ENCODE results near the gene CHD1L. TPM values are rescaled to one million over a fixed set of nuclear protein-coding genes. Genes with fewer than 3 reads are reported as not detected.

Gene CHD1L
- total RNA-seq, 1 donor from 2014 or later, result 30.3 TPM

- no peak for DNase-seq (ENCODE audit: extremely low spot score, unreplicated experiment)
- Mint-ChIP-seq H3K9me3 (ENCODE audit: unreplicated experiment) (no peaks in the 10 kb centered on the region), H3K4me1 (ENCODE audit: unreplicated experiment) (no peaks in the 10 kb centered on the region), H3K36me3 (ENCODE audit: unreplicated experiment) (no peaks in the 10 kb centered on the region), H3K27ac (ENCODE audit: unreplicated experiment) (no peak overlapping the region), H3K27me3 (ENCODE audit: unreplicated experiment) (peaks cover 18% of the 10 kb centered on the region), H3K4me3 (ENCODE audit: unreplicated experiment) (no peak overlapping the region)
- TF ChIP-seq, protein P1, sequence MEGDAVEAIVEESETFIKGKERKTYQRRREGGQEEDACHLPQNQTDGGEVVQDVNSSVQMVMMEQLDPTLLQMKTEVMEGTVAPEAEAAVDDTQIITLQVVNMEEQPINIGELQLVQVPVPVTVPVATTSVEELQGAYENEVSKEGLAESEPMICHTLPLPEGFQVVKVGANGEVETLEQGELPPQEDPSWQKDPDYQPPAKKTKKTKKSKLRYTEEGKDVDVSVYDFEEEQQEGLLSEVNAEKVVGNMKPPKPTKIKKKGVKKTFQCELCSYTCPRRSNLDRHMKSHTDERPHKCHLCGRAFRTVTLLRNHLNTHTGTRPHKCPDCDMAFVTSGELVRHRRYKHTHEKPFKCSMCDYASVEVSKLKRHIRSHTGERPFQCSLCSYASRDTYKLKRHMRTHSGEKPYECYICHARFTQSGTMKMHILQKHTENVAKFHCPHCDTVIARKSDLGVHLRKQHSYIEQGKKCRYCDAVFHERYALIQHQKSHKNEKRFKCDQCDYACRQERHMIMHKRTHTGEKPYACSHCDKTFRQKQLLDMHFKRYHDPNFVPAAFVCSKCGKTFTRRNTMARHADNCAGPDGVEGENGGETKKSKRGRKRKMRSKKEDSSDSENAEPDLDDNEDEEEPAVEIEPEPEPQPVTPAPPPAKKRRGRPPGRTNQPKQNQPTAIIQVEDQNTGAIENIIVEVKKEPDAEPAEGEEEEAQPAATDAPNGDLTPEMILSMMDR (IDR thresholded peaks at IDR 0.05), result no peak
These were observed 6.7 kb upstream of the CHD1L start for GRCh38 chr1:147235822-147236221.

- H3K27me3 Mint-ChIP-seq (ENCODE audit: unreplicated experiment), result peaks cover 12% of the 10 kb centered on the region
- TF ChIP-seq, protein P1 (IDR thresholded peaks at IDR 0.05), result no peak
- H3K9me3 Mint-ChIP-seq (ENCODE audit: unreplicated experiment), result no peaks in the 10 kb centered on the region
- no peak overlapping the region for H3K4me3 Mint-ChIP-seq (ENCODE audit: unreplicated experiment)
- H3K4me1 Mint-ChIP-seq (ENCODE audit: unreplicated experiment), result no peaks in the 10 kb centered on the region
- no peak for DNase-seq (ENCODE audit: extremely low spot score, unreplicated experiment)
- no peaks in the 10 kb centered on the region for H3K36me3 Mint-ChIP-seq (ENCODE audit: unreplicated experiment)
- H3K27ac Mint-ChIP-seq (ENCODE audit: unreplicated experiment), result no peak overlapping the region
These were observed 6.0 kb upstream of the CHD1L start for GRCh38 chr1:147236448-147236847.

DNA sequence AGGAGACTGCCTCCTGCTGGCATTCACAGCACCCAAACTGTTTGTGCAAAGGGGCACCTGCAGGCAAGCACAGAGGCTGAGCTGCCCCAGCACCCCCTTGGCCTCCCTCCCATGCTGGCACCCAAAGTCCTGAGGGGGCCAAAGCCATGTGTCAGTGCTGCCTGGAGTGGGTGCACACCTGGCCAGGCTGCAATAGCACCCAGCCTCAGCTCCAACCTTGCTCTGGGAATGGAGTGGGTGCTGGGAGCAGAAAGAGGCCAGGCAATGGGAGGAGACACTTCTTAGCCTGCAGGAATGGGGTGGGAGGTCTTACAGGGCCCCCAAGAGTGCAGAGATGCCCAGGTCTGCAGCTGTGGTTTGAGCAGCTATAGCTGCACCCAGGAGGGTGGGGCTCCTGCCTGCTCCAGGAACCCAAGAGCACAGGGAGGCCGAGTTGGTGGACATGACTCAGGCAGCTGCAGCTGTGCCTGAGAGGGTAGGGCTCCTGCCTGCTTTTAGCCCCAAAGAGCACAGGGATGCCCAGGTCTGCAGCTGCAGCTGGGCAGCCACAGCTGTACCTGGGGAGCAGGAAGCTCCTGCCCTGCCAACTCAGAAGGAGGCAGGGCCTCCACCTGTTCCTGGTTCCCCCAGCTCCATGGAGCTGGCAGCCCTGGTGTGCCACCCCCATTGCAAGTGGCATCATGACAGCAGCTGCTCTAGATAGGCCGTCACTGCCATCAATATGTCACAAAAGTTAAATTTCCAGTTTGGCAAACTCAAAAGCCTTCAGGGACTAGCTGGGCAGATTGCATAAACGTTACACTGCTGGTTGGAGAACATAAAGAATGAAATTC lies 5.3 kb upstream of the CHD1L start:
- H3K4me3 Mint-ChIP-seq (ENCODE audit: unreplicated experiment), result no peak overlapping the region
- H3K9me3 Mint-ChIP-seq (ENCODE audit: unreplicated experiment), result no peaks in the 10 kb centered on the region
- TF ChIP-seq, protein P1 (IDR thresholded peaks at IDR 0.05), result no peak
- no peak overlapping the region for H3K27ac Mint-ChIP-seq (ENCODE audit: unreplicated experiment)
- H3K4me1 Mint-ChIP-seq (ENCODE audit: unreplicated experiment), result no peaks in the 10 kb centered on the region
- peaks cover 12% of the 10 kb centered on the region for H3K27me3 Mint-ChIP-seq (ENCODE audit: unreplicated experiment)
- DNase-seq (ENCODE audit: extremely low spot score, unreplicated experiment), result no peak
- H3K36me3 Mint-ChIP-seq (ENCODE audit: unreplicated experiment), result no peaks in the 10 kb centered on the region

DNA sequence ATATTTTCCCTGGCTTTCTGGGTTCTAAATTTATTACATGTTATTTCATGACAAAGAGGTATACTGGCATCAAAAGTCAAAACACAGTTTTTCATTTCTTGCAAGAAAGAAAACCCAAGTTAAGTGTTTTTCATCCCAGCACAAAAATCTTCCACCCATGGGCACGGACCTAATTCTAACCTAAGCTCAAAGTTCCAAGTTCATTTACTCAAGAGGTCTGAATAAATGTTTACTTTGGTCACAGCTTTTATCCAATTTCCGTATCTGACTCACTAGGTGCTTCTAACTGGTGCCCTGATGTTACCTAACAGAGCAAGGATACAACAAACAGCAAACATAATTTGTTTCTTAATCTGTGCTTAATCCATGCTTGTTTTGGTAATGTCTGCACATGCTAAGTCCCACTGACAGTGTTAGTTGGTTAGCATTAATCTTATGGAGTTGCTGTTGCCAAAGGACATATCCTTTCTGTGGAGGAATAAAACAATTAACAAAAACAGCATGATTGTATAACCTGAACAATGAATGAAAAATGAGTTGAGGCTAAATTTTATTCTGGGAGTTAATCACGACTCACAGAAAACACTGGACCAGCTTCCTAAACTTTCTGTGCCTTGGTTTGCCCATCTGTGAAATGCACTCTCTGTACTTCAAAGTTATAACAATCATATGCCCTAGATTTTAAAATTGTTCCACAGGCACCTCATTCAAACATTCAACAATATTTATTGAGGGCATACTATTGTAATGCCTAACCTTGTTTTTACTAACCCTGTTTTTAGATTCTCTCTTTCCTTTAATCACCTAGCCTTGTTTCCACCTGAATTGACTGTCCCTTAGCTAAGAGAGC lies 4.2 kb upstream of the CHD1L start:
- H3K27ac Mint-ChIP-seq (ENCODE audit: unreplicated experiment), result no peak overlapping the region
- H3K36me3 Mint-ChIP-seq (ENCODE audit: unreplicated experiment), result no peaks in the 10 kb centered on the region
- no peaks in the 10 kb centered on the region for H3K9me3 Mint-ChIP-seq (ENCODE audit: unreplicated experiment)
- TF ChIP-seq, protein P1 (IDR thresholded peaks at IDR 0.05), result no peak
- DNase-seq (ENCODE audit: extremely low spot score, unreplicated experiment), result no peak
- no peak overlapping the region for H3K4me3 Mint-ChIP-seq (ENCODE audit: unreplicated experiment)
- no peaks in the 10 kb centered on the region for H3K4me1 Mint-ChIP-seq (ENCODE audit: unreplicated experiment)
- H3K27me3 Mint-ChIP-seq (ENCODE audit: unreplicated experiment), result peaks cover 12% of the 10 kb centered on the region
